Stimulated activated CD8-positive, alpha-beta memory T cell treated with anti-CD3 and anti-CD28 coated beads, Interleukin-12 subunit alpha, Interleukin-12 subunit beta, amount 100 ng/mL, for 1 hour (primary cell): ENCODE data around the gene PIP4K2C.
A peak's percentile ranks its signal among the peaks of the same experiment; 100 is the strongest.

ENCODE experiments used
- DNase-seq: peaks from one replicate; pipeline ENCODE4 v3.0.0-alpha.2; 2020; ENCODE audit warnings: low read depth

Gene PIP4K2C

GRCh38 chr12:57590864-57591781 lies at the start of gene PIP4K2C:
PIP4K2C (plus strand) TSS chr12:57591192; CDS start chr12:57591290, 98 bp downstream.
- DNase-seq = peak; percentile 62

GRCh38 chr12:57541717-57542116 lies 49.3 kb upstream of the PIP4K2C start:
- DNase-seq = no peak

- no peak for DNase-seq
Observed at GRCh38 chr12:57543581-57543980, 47.4 kb upstream of the PIP4K2C start.

- DNase-seq = no peak
Observed at GRCh38 chr12:57545809-57546437, 45.1 kb upstream of the PIP4K2C start.

- DNase-seq = peak; percentile 83
Observed at GRCh38 chr12:57546438-57547287, 44.3 kb upstream of the PIP4K2C start, which contains the start of gene DCTN2. DCTN2 (minus strand) TSS chr12:57547192; CDS start chr12:57547063, 129 bp downstream.

GRCh38 chr12:57547288-57548012 lies 43.5 kb upstream of the PIP4K2C start:
- no peak for DNase-seq

- no peak for DNase-seq
Observed at GRCh38 chr12:57548013-57548315, 43.0 kb upstream of the PIP4K2C start.

GRCh38 chr12:57548488-57548887 lies 42.5 kb upstream of the PIP4K2C start:
- DNase-seq = no peak

GRCh38 chr12:57549203-57549908 lies 41.6 kb upstream of the PIP4K2C start:
- DNase-seq = no peak

GRCh38 chr12:57549909-57550640 lies 40.9 kb upstream of the PIP4K2C start, which contains the start of gene KIF5A:
KIF5A (plus strand) TSS chr12:57550044; CDS start chr12:57550272, 228 bp downstream.
- DNase-seq = peak; percentile 22

GRCh38 chr12:57550641-57551549 lies 40.1 kb upstream of the PIP4K2C start:
- DNase-seq = no peak

- no peak for DNase-seq
Observed at GRCh38 chr12:57551637-57552305, 39.2 kb upstream of the PIP4K2C start.

- DNase-seq = no peak
Observed at GRCh38 chr12:57552306-57552651, 38.7 kb upstream of the PIP4K2C start.

GRCh38 chr12:57552835-57553313 lies 38.1 kb upstream of the PIP4K2C start:
- DNase-seq = no peak

GRCh38 chr12:57553343-57554202 lies 37.4 kb upstream of the PIP4K2C start:
- no peak for DNase-seq

GRCh38 chr12:57554453-57554852 lies 36.5 kb upstream of the PIP4K2C start:
- DNase-seq = no peak

GRCh38 chr12:57554897-57555296 lies 36.1 kb upstream of the PIP4K2C start:
- no peak for DNase-seq

GRCh38 chr12:57558864-57559263 lies 32.1 kb upstream of the PIP4K2C start:
- DNase-seq = no peak
